H1 (cell line): Measurements from ENCODE around the gene LRP1. TPM values are rescaled to one million over a fixed set of nuclear protein-coding genes. Genes with fewer than 3 reads are reported as not detected.

Experiments used
- CTCF ChIA-PET: fragments of 300-600 bp; sonication (Branson Sonifier 250); formaldehyde crosslinking; loops from one replicate; lab custom pipeline; 2021; ENCODE audit not compliant: partially characterized antibody; lab: Charles Lee
- POLR2A ChIA-PET: fragments of 300-600 bp; sonication (Branson Sonifier 250); formaldehyde crosslinking; loops from one replicate; lab custom pipeline; 2021; ENCODE audit warnings: inconsistent platforms; ENCODE audit not compliant: partially characterized antibody; lab: Charles Lee
- DNase-seq, 2 experiments: peaks; one replicate each; pipeline versions ENCODE4 v3.0.0 to v3.0.0-alpha.2; 2010 to 2022; ENCODE audit warnings: low spot score in 2 of 2, low read depth in 1 of 2, mixed read lengths in 1 of 2
- FAIRE-seq: peaks from 2 replicates; lab custom pipeline; 2011; peaks lifted over from hg19 to GRCh38; lab: Jason Lieb, UNC
- H2AFZ ChIP-seq: 2 replicates; pipeline ENCODE4 v1.8.1; 2012; ENCODE audit warnings: low read length, inconsistent platforms
- H2AK5ac ChIP-seq: 2 replicates; pipeline ENCODE4 v1.6.1; 2013; ENCODE audit warnings: low read depth, low read length
- H2BK120ac ChIP-seq: replicated peaks from 2 replicates; pipeline ENCODE3; 2013; ENCODE audit warnings: low read depth, low read length, inconsistent platforms
- H2BK12ac ChIP-seq: 2 replicates; pipeline ENCODE4 v1.6.1; 2013; ENCODE audit warnings: low read depth, low read length
- H2BK15ac ChIP-seq: 2 replicates; pipeline ENCODE4 v1.6.1; 2013; ENCODE audit warnings: low read length
- H2BK20ac ChIP-seq: 2 replicates; pipeline ENCODE4 v1.6.1; 2013; ENCODE audit warnings: low read length
- H2BK5ac ChIP-seq: 2 replicates; pipeline ENCODE4 v1.6.1; 2013; ENCODE audit warnings: low read depth, low read length
- H3K14ac ChIP-seq: 2 replicates; pipeline ENCODE4 v1.6.1; 2013; ENCODE audit warnings: inconsistent platforms; ENCODE audit not compliant: insufficient read length
- H3K18ac ChIP-seq: 2 replicates; pipeline ENCODE4 v1.6.1; 2013; ENCODE audit warnings: low read length; ENCODE audit errors: extremely low read depth
- H3K23ac ChIP-seq: 2 replicates; pipeline ENCODE4 v1.6.1; 2013; ENCODE audit warnings: inconsistent platforms; ENCODE audit not compliant: insufficient read length
- H3K23me2 ChIP-seq: 2 replicates; pipeline ENCODE4 v1.6.1; 2013; ENCODE audit warnings: low read depth, low read length
- H3K27ac ChIP-seq: 2 replicates; pipeline ENCODE4 v1.6.1; 2011; ENCODE audit warnings: low read depth, low read length, inconsistent platforms
- H3K27me3 ChIP-seq, 4 experiments: replicated peaks in 1 of 4; 1 replicate in 1 of 4; 2 replicates in 3 of 4; pipeline versions ENCODE4 v1.6.1 to v1.8.1; 2011 to 2013; ENCODE audit warnings: low read length in 3 of 4, mild to moderate bottlenecking in 3 of 4, inconsistent platforms in 2 of 4, mixed read lengths in 2 of 4, moderate library complexity in 1 of 4; ENCODE audit not compliant: control insufficient read depth in 3 of 4, insufficient read depth in 3 of 4; ENCODE audit errors: extremely low read depth in 1 of 4
- H3K36me3 ChIP-seq, 4 experiments: 2 replicates each; pipeline versions ENCODE4 v1.6.1 to v1.8.1; 2011 to 2013; ENCODE audit warnings: mild to moderate bottlenecking in 4 of 4, low read length in 3 of 4, moderate library complexity in 2 of 4, control low read depth in 1 of 4, inconsistent platforms in 1 of 4; ENCODE audit not compliant: insufficient read depth in 4 of 4, control insufficient read depth in 2 of 4
- H3K4ac ChIP-seq: replicated peaks from 2 replicates; pipeline ENCODE3; 2013; ENCODE audit warnings: low read length, low read depth, mixed read lengths, inconsistent platforms; ENCODE audit not compliant: insufficient read length
- H3K4me1 ChIP-seq, 4 experiments: replicated peaks in 1 of 4; 1 replicate in 1 of 4; 2 replicates in 3 of 4; pipeline versions ENCODE4 v1.6.1 to v1.8.1; 2011 to 2013; ENCODE audit warnings: low read length in 3 of 4, inconsistent platforms in 2 of 4, mixed read lengths in 1 of 4; ENCODE audit not compliant: insufficient read depth in 4 of 4, control insufficient read depth in 3 of 4
- H3K4me2 ChIP-seq, 2 experiments: 2 replicates each; pipeline versions ENCODE4 v1.6.1 to v1.8.1; 2011 to 2013; ENCODE audit warnings: low read depth in 2 of 2, low read length in 2 of 2, control low read depth in 1 of 2, inconsistent platforms in 1 of 2, mild to moderate bottlenecking in 1 of 2; ENCODE audit not compliant: insufficient read depth in 1 of 2
- H3K4me3 ChIP-seq, 4 experiments: fragments of 200-600, 300-600 bp in 1 of 4; sonication (generic), shearing (Covaris generic), sonication (Bioruptor Twin) in 1 of 4; 2 replicates each; pipeline versions ENCODE4 v1.5.1 to v1.8.1; 2011 to 2016; ENCODE audit warnings: low read length in 4 of 4, low read depth in 3 of 4, control low read depth in 2 of 4, inconsistent platforms in 2 of 4, mild to moderate bottlenecking in 2 of 4, mixed read lengths in 1 of 4, moderate library complexity in 1 of 4; ENCODE audit not compliant: insufficient read depth in 2 of 4; ENCODE audit errors: extremely low read depth in 1 of 4
- H3K56ac ChIP-seq: replicated peaks from 2 replicates; pipeline ENCODE3; 2013; ENCODE audit warnings: low read depth, mild to moderate bottlenecking, mixed read lengths, low read length, inconsistent platforms; ENCODE audit not compliant: insufficient read length
- H3K79me1 ChIP-seq: 2 replicates; pipeline ENCODE4 v1.6.1; 2013; ENCODE audit warnings: low read depth, low read length, control low read depth
- H3K79me2 ChIP-seq, 2 experiments: 2 replicates each; pipeline versions ENCODE4 v1.6.1 to v1.8.1; 2012 to 2013; ENCODE audit warnings: low read length in 2 of 2, mild to moderate bottlenecking in 2 of 2, inconsistent platforms in 1 of 2; ENCODE audit not compliant: insufficient read depth in 2 of 2, control insufficient read depth in 1 of 2
- H3K9ac ChIP-seq, 4 experiments: replicated peaks in 1 of 4; 1 replicate in 1 of 4; 2 replicates in 3 of 4; pipeline versions ENCODE4 v1.6.1 to v1.8.1; 2011 to 2013; ENCODE audit warnings: low read depth in 3 of 4, low read length in 3 of 4, control low read depth in 2 of 4, mild to moderate bottlenecking in 2 of 4, moderate library complexity in 2 of 4, inconsistent platforms in 1 of 4; ENCODE audit errors: extremely low read depth in 1 of 4
- H3K9me3 ChIP-seq, 2 experiments: 2 replicates each; pipeline versions ENCODE4 v1.6.1 to v1.8.1; 2012 to 2013; ENCODE audit warnings: mild to moderate bottlenecking in 2 of 2, moderate library complexity in 2 of 2, control low read depth in 1 of 2, inconsistent platforms in 1 of 2, low read depth in 1 of 2, low read length in 1 of 2, mixed read lengths in 1 of 2; ENCODE audit not compliant: insufficient read depth in 2 of 2
- H4K20me1 ChIP-seq, 2 experiments: replicated peaks in 1 of 2; 2 replicates each; pipeline versions ENCODE3 to v1.8.1; 2011 to 2013; ENCODE audit warnings: inconsistent platforms in 2 of 2, low read length in 2 of 2, mild to moderate bottlenecking in 1 of 2; ENCODE audit not compliant: insufficient read depth in 2 of 2, control insufficient read depth in 1 of 2
- H4K5ac ChIP-seq: 2 replicates; pipeline ENCODE4 v1.6.1; 2013; ENCODE audit warnings: low read length, low read depth, mixed read lengths, inconsistent platforms; ENCODE audit not compliant: insufficient read length
- H4K8ac ChIP-seq: 2 replicates; pipeline ENCODE4 v1.8.0; 2013; ENCODE audit warnings: mild to moderate bottlenecking, moderate library complexity, low read length, inconsistent platforms; ENCODE audit not compliant: insufficient read depth; ENCODE audit errors: extremely low read depth
- H4K91ac ChIP-seq: replicated peaks from 2 replicates; pipeline ENCODE3; 2013; ENCODE audit warnings: low read length, mixed read lengths, inconsistent platforms; ENCODE audit not compliant: insufficient read length
- CBX5 ChIP-seq: fragments of 300-800, 300-1000 bp; sonication (generic); IDR thresholded peaks from 2 replicates; pipeline ENCODE4 v1.7.1; 2016; ENCODE audit warnings: antibody characterized with exemption, low read length, low read depth
- KDM5A ChIP-seq: fragments of 200-600 bp; IDR thresholded peaks from 2 replicates; pipeline ENCODE4 v1.7.1; 2012; ENCODE audit warnings: mild to moderate bottlenecking, low read length, inconsistent platforms, mixed read lengths
- PHF8 ChIP-seq: fragments of 200-600 bp; sonication (generic); conservative IDR thresholded peaks from 2 replicates; pipeline ENCODE4 v1.7.1; 2012; ENCODE audit warnings: low read depth, mild to moderate bottlenecking, inconsistent platforms, low read length, moderate library complexity
- SIRT6 ChIP-seq: IDR thresholded peaks from one replicate; pipeline ENCODE4 v1.7.1; 2012; ENCODE audit warnings: low read length, inconsistent platforms
- TBP ChIP-seq: IDR thresholded peaks from 2 replicates; pipeline ENCODE4 v1.6.1; 2011; ENCODE audit warnings: low read depth, low read length, improper control_type of control experiment
- WGBS, 2 experiments: shearing (Covaris generic) in 1 of 2; methylation state at CpG; one replicate each; pipeline versions ENCODE4 v1.1.6 to v1.1.7; 2013 to 2015; ENCODE audit warnings: low lambda C conversion rate in 2 of 2, mixed read lengths in 2 of 2, inconsistent platforms in 1 of 2, low coverage in 1 of 2, missing lambda C conversion rate in 1 of 2; ENCODE audit not compliant: insufficient replicate concordance in 2 of 2, insufficient coverage in 1 of 2, insufficient read length in 1 of 2; ENCODE audit errors: extremely low coverage in 1 of 2, missing lambda C conversion rate in 1 of 2; 5-methylcytosine and 5-hydroxymethylcytosine counted together
- polyA plus RNA-seq, 7 experiments: library from polyadenylated mRNA; depleted of rRNA in 3 of 7; stranded (reverse) in 5 of 7; unstranded in 2 of 7; fragments of >200 nt in 5 of 7; fragments of 200-250 nt in 2 of 7; gene quantifications; 1 replicate in 5 of 7; 2 replicates in 1 of 7; 4 replicates in 1 of 7; pipeline versions ENCODE4 v1.2.1 to v1.2.3, GENCODE V29; 2011 to 2013; ENCODE audit warnings: missing spikeins in 2 of 7, mixed read lengths in 2 of 7
- total RNA-seq: library from RNA; stranded (reverse); fragmentation: NEBNext Ultra II Directional; extraction: Animal tissue kit (Norgen Biotek cat#: 25700); gene quantifications from 2 replicates; pipeline ENCODE4 v1.2.1, GENCODE V29; 2021

LRP1 gene
- total and polyA plus RNA-seq, 2 of the 8 experiments (the other 6 are each of a cell fraction or from before 2014, with no cell fraction given) = 35.3 to 92.5 TPM

- Histone ChIP-seq H3K27ac (no peak overlapping the region), H2AFZ (no peak overlapping the region), H3K4me3 (no peak overlapping the region), H3K4me2 (no peak overlapping the region), H2BK120ac (no peak overlapping the region), H3K18ac (no peak overlapping the region), H2BK20ac (no peak overlapping the region), H2BK5ac (no peak overlapping the region), H2BK15ac (no peak overlapping the region), H3K79me1 (no peaks in the 10 kb centered on the region; the same call in 1 of the 2 replicates), H3K4me1 (no peaks in the 10 kb centered on the region), H3K23ac (no peak overlapping the region), H3K14ac (no peak overlapping the region), H4K8ac (no peak overlapping the region), H3K36me3 (peaks cover 43 to 94% (median 74%) of the 10 kb centered on the region in 4 experiments; a peak in 7 of 8 replicates), H4K5ac (no peak overlapping the region), H3K4ac (no peak overlapping the region), H3K23me2 (no peaks in the 10 kb centered on the region; the same call in 1 of the 2 replicates), H4K20me1 (peaks cover 0 to 11% of the 10 kb centered on the region in 2 experiments), H2AK5ac (no peak overlapping the region), H4K91ac (no peak overlapping the region), H3K9me3 (no peaks in the 10 kb centered on the region), H3K27me3 (no peaks in the 10 kb centered on the region), H3K79me2 (no peaks in the 10 kb centered on the region), H3K9ac (no peak overlapping the region), H2BK12ac (no peak overlapping the region), H3K56ac (no peak overlapping the region)
- TF ChIP-seq PHF8 = no peak
- no peak for TF ChIP-seq KDM5A
- no peak for TF ChIP-seq SIRT6
- TF ChIP-seq TBP = no peak
- no peak for TF ChIP-seq CBX5
- no peak for DNase-seq
- FAIRE-seq = no peak
- WGBS, 2 experiments = 96% methylated on average over 13 of the region's 13 CpGs; no CpG with 5 or more reads in 1 of the 2 experiments
- ChIA-PET POLR2A (interaction anchor here (1.0 to 1.3 kb wide), 4 partner anchors 11 to 23 kb away, joined by 3 to 7 read pairs (median 3); partner anchors contain the start of gene LRP1-AS), CTCF (interaction anchor here (0.6 to 13.4 kb wide), 3 partner anchors 11 to 41 kb away, joined by 3 to 305 read pairs (median 3); partner anchors contain the start of gene LRP1)
These were observed 36.8 kb downstream of the LRP1 start for GRCh38 chr12:57164966-57165625.
